Uterus (tissue), 4 donors: ENCODE measurements around the gene TMEM234. TPM values are rescaled to one million over a fixed set of nuclear protein-coding genes. Genes with fewer than 3 reads are reported as not detected.

Source experiments
- DNase-seq, 2 donors: peaks; one replicate each; pipeline ENCODE4 v3.0.0-alpha.2; 2019 to 2020
- H3K27ac ChIP-seq, 2 donors: fragments of 200-600 bp; sonication (generic); 1 replicate in 1 of 2; 2 replicates in 1 of 2; pipeline ENCODE4 v1.5.1; 2016 to 2018
- H3K27me3 ChIP-seq, 2 donors: fragments of 200-600 bp; sonication (generic); one replicate each; pipeline ENCODE4 v1.5.1; 2018 to 2019; ENCODE audit warnings: control low read depth in 1 of 2
- H3K36me3 ChIP-seq, 2 donors: fragments of 200-600 bp; sonication (generic); one replicate each; pipeline ENCODE4 v1.5.1; 2019; ENCODE audit warnings: control low read depth in 1 of 2
- H3K4me1 ChIP-seq, 2 donors: fragments of 200-600 bp; sonication (generic); one replicate each; pipeline ENCODE4 v1.5.1; 2018 to 2019; ENCODE audit warnings: control low read depth in 1 of 2
- H3K4me3 ChIP-seq, 2 donors: fragments of 200-600 bp; sonication (generic); 1 replicate in 1 of 2; 2 replicates in 1 of 2; pipeline ENCODE4 v1.5.1; 2018 to 2019; ENCODE audit warnings: mild to moderate bottlenecking in 1 of 2
- H3K9me3 ChIP-seq, 2 donors: fragments of 200-600 bp; sonication (generic); one replicate each; pipeline ENCODE4 v1.5.1; 2019; ENCODE audit warnings: control low read depth in 1 of 2
- POLR2A ChIP-seq, 2 donors: fragments of 450-650 bp; IDR thresholded peaks; one replicate each; pipeline ENCODE4 v1.6.1; 2016; ENCODE audit warnings: antibody characterized with exemption in 2 of 2, mild to moderate bottlenecking in 1 of 2, moderate library complexity in 1 of 2
- intact Hi-C: fragments of 100-400 bp; cut with DNase I; formaldehyde crosslinking; loops from one replicate; pipeline ENCODE4 v1.15.1; 2023; ENCODE audit warnings: low total_unique reads
- total RNA-seq, 4 donors: library from RNA; depleted of rRNA in 3 of 4; stranded (reverse); fragments of >200 nt in 3 of 4; gene quantifications; one replicate each; pipeline versions ENCODE4 v1.1.0 to v1.2.4, GENCODE V29; 2014 to 2023
- TF ChIP-seq, protein P1 (sequence below), 4 experiments: fragments of 200-600 bp in 2 of 4; fragments of 450-650 bp in 2 of 4; sonication (generic) in 2 of 4; IDR thresholded peaks; one replicate each; pipeline ENCODE4 v1.5.1; 2016 to 2019; ENCODE audit warnings: antibody characterized with exemption in 4 of 4, mild to moderate bottlenecking in 2 of 4, moderate library complexity in 1 of 4
- donor health status: DM: yes; HTN: yes; CAD: no.

The TMEM234 gene
- total RNA-seq, 4 donors from 2014 or later, result 0.59 to 40.8 (median 13.5) TPM

DNA sequence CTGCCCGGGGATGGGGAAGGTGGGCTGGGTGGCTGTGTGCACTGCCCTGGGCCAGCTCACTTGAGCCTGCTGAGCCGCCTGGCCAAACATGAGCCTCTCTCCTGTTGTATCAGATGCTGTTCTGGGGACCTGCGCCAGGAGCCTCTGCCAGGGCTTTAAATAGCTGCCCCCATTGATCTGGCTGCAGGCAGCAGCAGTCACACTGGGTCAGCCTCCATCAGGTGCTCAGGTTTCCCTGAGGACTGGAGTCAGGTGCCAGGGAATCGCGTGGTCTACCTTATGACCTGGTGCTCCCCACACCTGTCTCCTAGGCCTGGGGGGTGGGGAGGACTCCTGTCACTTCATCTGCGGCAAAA is 22.5 kb downstream of the TMEM234 start:
- Histone ChIP-seq H3K4me1 (peaks cover 0 to 14% of the 10 kb centered on the region in 2 donors), H3K4me3 (peak overlapping the region in 1 of 2 donors; percentile 73), H3K27ac (peak overlapping the region; percentile 81 to 90), H3K9me3 (no peaks in the 10 kb centered on the region), H3K36me3 (no peaks in the 10 kb centered on the region), H3K27me3 (no peaks in the 10 kb centered on the region)
- DNase-seq, result peak; percentile 45 to 51
- TF ChIP-seq, protein P1, sequence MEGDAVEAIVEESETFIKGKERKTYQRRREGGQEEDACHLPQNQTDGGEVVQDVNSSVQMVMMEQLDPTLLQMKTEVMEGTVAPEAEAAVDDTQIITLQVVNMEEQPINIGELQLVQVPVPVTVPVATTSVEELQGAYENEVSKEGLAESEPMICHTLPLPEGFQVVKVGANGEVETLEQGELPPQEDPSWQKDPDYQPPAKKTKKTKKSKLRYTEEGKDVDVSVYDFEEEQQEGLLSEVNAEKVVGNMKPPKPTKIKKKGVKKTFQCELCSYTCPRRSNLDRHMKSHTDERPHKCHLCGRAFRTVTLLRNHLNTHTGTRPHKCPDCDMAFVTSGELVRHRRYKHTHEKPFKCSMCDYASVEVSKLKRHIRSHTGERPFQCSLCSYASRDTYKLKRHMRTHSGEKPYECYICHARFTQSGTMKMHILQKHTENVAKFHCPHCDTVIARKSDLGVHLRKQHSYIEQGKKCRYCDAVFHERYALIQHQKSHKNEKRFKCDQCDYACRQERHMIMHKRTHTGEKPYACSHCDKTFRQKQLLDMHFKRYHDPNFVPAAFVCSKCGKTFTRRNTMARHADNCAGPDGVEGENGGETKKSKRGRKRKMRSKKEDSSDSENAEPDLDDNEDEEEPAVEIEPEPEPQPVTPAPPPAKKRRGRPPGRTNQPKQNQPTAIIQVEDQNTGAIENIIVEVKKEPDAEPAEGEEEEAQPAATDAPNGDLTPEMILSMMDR (IDR thresholded peaks at IDR 0.05), result no peak
- no peak for TF ChIP-seq POLR2A (IDR thresholded peaks at IDR 0.05)
- intact Hi-C loops, result no loop called here

DNA sequence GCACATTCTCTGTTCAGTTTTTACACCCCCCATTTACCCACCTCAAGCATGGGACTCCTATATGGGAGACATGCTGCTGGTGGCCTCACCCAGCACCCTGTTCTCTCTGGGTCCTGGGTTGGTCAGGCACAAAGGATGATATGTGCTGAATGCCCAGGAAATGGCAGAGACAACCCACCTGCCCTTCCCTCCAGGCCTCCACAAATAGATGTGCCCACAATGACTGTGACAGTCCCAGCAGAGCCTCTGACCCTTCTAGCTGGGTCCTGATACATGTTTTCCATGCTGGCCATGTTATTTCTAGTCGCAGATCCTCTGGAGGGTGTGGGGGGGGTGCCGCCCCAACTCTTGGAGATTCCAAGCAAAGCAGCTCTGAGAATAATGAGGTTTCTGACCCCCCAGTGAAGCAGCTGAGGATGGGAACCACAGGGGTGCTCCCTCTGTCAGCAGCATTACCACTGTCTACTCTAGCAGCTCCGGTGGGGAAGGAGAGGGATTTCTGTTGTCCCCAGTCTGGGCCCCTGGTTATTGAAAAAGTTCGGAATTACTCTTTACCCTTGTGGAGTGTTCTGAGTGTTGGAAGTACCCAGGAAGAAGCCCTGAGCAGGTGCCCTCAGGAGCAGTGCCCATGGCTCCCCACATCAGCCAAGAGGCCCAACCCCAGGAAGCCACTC is 23.0 kb downstream of the TMEM234 start:
- no peak overlapping the region for H3K4me3 ChIP-seq
- H3K36me3 ChIP-seq, result no peaks in the 10 kb centered on the region
- DNase-seq, result no peak
- peaks cover 0 to 14% of the 10 kb centered on the region in 2 donors for H3K4me1 ChIP-seq
- no peak for TF ChIP-seq POLR2A (IDR thresholded peaks at IDR 0.05)
- TF ChIP-seq, protein P1 (IDR thresholded peaks at IDR 0.05), result no peak
- peak overlapping the region; percentile 81 to 90 for H3K27ac ChIP-seq
- no peaks in the 10 kb centered on the region for H3K27me3 ChIP-seq
- H3K9me3 ChIP-seq, result no peaks in the 10 kb centered on the region
- intact Hi-C loops, result no loop called here

DNA sequence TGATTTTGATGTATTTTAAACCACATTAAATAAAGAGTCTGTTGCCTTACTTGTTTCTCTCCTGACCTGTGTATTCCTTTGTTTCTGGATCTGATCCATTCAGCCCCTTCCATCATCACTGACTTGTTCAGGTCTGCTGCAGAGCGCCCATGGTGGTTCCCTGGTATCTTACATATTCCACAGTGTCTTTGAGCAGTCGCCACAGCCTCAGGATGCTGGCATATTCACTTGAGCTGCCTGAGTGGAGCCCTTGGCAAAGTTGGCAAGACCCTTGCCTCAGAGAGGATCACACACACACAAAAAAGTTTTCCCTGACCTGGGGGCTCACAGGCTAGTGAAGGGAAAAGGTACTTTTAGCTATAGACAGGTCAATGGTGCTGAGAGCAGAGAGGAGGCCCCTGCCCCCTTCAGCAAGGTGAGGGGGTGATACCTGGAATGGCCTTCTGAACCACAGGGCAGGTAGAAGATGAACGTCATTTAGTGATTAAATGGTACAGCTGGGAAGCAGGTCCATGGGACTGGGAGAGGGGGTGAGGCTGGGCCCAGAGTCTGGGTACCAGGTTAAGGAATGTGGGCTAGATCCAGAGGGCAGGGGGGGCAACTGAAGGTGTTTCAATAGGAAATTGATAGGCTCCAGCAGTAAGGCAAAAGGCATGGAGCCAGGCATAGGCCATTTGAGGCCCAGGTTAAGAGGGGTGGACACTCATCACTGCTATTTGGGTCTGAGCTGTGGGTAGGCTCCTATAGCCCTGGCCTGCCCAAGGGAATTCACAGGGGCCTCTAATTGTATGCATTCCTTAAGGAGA is 23.7 kb downstream of the TMEM234 start:
- no peak for DNase-seq
- H3K4me1 ChIP-seq, result peaks cover 0 to 14% of the 10 kb centered on the region in 2 donors
- no peaks in the 10 kb centered on the region for H3K27me3 ChIP-seq
- no peaks in the 10 kb centered on the region for H3K36me3 ChIP-seq
- no peak for TF ChIP-seq POLR2A (IDR thresholded peaks at IDR 0.05)
- TF ChIP-seq, protein P1 (IDR thresholded peaks at IDR 0.05), result no peak
- no peak overlapping the region for H3K27ac ChIP-seq
- intact Hi-C loops, result no loop called here
- H3K9me3 ChIP-seq, result no peaks in the 10 kb centered on the region
- no peak overlapping the region for H3K4me3 ChIP-seq

DNA sequence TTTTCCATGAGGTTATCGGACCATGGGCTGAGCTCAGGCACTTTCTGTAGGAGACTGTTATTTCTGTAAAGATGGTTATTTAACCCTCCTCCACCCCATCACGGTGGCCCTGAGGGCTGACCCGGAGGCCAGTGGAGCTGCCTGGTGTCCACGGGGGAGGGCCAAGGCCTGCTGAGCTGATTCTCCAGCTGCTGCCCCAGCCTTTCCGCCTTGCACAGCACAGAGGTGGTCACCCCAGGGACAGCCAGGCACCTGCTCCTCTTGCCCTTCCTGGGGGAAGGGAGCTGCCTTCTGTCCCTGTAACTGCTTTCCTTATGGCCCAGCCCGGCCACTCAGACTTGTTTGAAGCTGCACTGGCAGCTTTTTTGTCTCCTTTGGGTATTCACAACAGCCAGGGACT is 24.3 kb downstream of the TMEM234 start:
- H3K36me3 ChIP-seq, result no peaks in the 10 kb centered on the region
- TF ChIP-seq, protein P1 (IDR thresholded peaks at IDR 0.05), result no peak
- TF ChIP-seq POLR2A (IDR thresholded peaks at IDR 0.05), result no peak
- no peaks in the 10 kb centered on the region for H3K9me3 ChIP-seq
- H3K27me3 ChIP-seq, result no peaks in the 10 kb centered on the region
- H3K4me1 ChIP-seq, result peaks cover 0 to 14% of the 10 kb centered on the region in 2 donors
- no peak for DNase-seq
- intact Hi-C loops, result no loop called here
- H3K27ac ChIP-seq, result no peak overlapping the region
- no peak overlapping the region for H3K4me3 ChIP-seq

DNA sequence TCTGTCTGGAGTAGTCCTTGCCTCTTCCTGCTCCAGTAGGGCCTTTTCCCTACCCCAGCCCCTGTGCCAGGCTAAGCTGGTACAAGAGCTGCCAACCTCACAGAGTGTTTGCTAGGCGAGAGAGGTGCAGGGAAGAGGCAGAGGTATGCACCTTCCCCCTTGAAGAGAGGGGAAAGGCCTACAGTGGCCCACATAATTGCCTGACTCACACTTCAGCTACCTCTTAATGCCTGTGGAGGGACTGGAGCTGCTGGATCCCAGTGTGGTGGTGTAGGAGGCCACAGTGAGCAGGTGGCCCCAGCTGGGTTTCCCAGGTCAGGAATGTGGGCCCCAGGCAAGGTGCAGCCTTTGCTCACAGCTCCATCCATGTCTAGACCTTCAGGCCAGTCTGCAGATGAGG is 25.1 kb downstream of the TMEM234 start:
- Histone ChIP-seq H3K4me1 (peaks cover 0 to 14% of the 10 kb centered on the region in 2 donors), H3K9me3 (no peaks in the 10 kb centered on the region), H3K36me3 (no peaks in the 10 kb centered on the region), H3K4me3 (no peak overlapping the region), H3K27me3 (no peaks in the 10 kb centered on the region), H3K27ac (no peak overlapping the region)
- no peak for DNase-seq
- intact Hi-C loops, result no loop called here
- TF ChIP-seq, protein P1 (IDR thresholded peaks at IDR 0.05), result no peak
- TF ChIP-seq POLR2A (IDR thresholded peaks at IDR 0.05), result no peak
